Hematopoietic multipotent progenitor cell treated with erythropoietin and hydrocortisone succinate and interleukin-3 and kit ligand, for 15 days (in vitro differentiated cells): ENCODE data around the gene RTN4RL1.

ENCODE experiments used
- DNase-seq: peaks from one replicate; pipeline ENCODE4 v3.0.0-alpha.2; 2015; ENCODE audit warnings: low spot score

Gene RTN4RL1

DNA sequence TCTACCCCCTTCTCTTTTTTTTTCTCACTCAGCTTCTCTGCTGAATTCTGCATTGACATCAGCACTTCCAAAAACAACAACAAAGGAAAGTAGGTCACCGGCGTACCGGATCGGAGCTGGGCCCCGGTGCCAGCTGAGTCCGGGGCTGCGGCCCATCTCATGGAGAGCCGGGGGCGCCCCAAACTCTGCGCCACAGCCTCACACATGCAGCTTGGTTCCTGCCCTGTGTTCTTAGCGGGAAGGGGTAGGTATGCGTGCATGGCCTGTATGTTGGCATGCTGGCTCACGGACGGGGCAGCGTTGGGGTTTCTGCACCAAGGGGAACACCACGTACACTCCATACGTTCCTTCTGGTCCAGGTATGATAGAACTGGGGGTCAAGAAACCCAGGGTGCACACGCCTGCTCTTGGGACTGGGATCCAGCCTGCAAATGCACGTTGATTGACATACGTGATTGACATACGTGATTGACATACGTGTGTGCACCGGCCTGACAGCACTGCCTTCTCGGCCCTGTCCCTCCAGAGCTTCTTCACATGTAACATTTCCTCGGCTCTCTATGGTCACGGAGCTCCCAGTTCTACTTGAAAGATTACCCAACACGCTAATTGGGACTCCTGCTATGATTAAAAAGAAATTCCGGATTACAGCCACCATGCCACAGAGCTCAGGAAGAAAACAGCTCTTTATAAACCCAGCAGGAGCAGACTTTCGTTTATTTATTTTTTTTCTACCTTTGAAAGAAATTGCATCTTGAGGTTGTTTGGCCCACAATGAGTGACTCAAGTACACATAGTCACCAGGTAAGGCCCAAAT is 106.6 kb downstream of the RTN4RL1 start:
- no peak for DNase-seq

DNA sequence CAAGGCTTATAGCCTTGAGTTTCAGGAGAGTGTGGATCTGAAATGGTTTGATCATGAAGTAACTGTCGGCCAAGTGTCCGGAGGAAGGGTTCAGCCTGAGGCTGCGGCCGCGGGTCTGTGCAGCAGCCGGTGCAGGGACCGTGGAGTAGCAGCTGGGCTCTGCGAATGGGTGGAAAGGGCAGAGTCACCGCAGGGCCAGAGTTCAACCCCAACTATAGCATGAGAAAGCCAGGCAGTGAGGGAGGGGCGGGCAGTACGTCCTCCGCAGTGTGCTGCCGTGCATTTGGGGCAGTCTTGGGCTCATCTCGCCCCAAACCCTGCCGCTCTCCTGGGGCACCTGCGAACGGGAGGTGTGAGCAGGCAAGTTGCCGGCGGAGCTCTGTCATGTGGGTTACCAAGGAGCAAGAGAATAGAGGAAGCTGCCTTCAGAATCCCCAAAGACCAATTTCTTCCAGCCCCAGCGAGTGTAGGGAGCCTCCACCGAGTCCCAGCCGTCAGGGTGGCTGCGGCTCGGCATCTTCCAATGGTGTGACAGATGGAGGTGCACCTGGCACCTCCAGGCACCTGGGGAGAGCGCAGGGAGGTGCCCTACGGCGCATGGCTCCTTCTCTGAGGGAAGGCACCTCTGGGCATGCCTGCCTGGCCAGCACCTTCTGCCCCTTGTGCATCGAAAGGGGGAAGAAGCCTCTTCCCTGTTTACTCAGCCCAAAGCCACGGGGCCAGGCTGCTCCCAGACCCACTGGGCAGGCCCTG is 108.0 kb downstream of the RTN4RL1 start:
- no peak for DNase-seq

GRCh38 chr17:1916316-1916715 is 108.8 kb downstream of the RTN4RL1 start:
- no peak for DNase-seq

DNA sequence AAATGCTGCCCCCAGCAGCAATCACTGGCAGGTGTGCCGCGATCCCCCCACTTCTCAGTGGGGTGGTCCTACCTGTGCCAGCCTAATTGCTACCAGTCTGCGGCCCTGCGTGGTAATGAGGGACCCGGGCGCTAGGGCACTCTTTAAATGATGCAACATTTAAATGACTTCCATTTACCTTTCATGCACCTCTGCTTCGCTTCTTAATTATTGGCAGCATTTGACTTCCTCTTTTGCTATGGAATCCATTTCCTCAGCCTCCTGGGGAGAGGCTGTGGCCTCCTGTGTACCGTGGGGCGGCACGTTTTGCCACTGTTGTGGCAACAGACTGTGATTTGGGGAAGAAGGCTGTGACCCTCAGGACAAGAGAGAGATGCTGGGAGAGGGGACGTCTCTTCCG is 109.2 kb downstream of the RTN4RL1 start:
- DNase-seq, result no peak

DNA sequence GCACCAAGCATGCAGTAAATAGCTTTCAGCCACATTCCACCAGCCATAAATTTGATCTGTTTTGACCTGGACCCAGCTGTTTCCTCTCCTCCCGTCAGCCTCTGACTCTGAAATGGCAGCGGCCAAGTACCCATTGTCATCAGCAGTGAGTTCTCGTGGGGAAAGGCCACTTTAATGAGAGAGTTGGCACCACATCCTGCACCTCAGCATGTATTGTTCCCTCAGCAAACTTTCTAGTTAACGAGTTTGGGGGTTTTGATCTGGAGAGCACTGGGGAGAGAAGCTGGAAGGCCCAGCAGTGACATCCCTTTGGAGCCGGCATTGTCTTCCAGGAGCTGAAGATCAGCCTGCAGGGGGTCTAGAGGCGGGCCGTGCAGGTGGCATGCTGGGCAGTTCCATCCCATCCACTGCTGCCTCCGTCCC is 110.5 kb downstream of the RTN4RL1 start:
- DNase-seq, result no peak

- no peak for DNase-seq
Measured at GRCh38 chr17:1913702-1914101, 111.4 kb downstream of the RTN4RL1 start.

GRCh38 chr17:1912146-1912545 is 113.0 kb downstream of the RTN4RL1 start:
- DNase-seq, result no peak

GRCh38 chr17:1909985-1910384 is 115.1 kb downstream of the RTN4RL1 start:
- no peak for DNase-seq

GRCh38 chr17:1908699-1909309 is 116.3 kb downstream of the RTN4RL1 start:
- DNase-seq, result no peak

DNA sequence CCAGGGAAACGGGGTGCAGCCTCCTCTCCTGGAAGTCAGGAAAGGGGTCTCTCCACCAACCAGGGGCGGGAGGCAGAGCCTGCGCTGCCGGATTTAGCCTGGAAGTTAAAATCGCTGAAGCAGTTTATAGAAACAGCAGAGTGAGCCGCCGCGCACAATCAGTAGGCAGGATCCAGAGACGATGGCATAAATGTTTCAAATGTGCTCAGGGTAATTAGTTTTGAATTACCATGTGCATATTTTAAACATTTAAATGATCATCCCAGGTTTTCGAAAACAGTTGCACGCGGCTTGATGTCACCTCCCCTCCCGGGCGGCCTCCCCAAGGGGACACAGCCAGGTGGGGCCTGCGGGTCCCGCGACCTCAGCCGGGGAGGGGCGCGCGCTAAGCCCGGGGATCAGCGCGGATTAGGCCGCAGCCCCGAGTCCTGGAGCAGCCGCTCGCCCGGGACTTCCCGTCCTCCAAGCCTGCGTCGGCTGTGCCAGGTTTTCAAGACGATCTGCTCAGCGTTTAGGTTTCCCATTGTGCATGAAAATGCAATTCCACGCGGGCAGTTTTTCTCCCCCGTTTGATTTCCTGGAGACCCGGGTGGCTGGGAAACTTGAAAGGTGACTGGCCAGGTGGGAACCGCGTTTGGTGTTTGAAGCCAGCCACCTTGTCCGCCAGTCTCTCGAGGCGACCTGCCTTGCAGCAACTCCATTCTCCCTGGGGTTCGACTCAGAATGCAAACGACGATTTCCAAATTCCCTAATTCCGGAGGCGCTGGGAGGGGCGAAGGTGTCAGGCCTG is 117.0 kb downstream of the RTN4RL1 start:
- DNase-seq, result no peak

- DNase-seq, result no peak
Measured at GRCh38 chr17:1907216-1907631, 117.9 kb downstream of the RTN4RL1 start.

DNA sequence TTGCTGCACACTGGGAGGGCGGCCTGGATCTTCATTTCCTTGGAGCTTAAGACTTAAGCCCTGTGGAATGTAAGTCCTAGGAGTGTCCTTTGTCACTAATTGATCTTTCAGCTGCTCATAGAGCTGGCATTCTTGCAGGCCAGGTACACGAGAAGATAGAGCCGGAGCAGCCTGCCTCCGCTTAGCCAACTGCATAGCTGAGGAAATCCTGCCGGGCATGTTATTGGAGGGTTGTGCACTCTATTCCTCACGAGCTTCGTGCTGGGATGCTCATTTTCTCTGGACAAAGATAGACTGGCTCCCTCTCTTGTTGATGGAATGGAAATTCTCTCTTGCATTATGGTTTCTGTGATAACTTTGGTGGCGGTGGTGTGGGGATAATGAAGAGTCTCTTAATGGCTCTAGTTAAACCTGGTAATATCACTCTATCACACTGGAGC is 118.5 kb downstream of the RTN4RL1 start:
- DNase-seq, result no peak

- no peak for DNase-seq
Measured at GRCh38 chr17:1905190-1905913, 119.8 kb downstream of the RTN4RL1 start.

GRCh38 chr17:1904273-1905182 is 120.6 kb downstream of the RTN4RL1 start:
- DNase-seq, result no peak

- no peak for DNase-seq
Measured at GRCh38 chr17:1899403-1900000, 125.6 kb downstream of the RTN4RL1 start.

DNA sequence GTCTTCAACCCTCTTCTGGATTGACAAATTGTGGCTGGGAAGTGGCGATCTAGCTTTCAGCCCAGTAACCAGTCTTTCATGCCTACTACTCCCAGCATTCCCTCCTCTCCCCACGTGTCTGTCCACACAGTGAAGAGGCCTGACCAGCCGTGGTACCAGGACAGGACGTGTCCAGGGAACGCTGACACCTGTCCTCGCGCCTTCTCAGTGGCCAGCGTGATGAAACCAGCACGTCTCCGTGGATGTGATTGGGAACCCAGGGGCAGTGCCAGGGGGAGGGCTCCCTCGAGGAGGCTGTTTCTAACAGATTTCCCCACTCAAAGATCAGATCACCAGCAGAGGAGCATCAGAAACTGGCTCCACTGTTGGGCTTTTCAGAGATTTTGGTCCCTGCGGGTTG is 126.3 kb downstream of the RTN4RL1 start:
- DNase-seq, result no peak

- no peak for DNase-seq
Measured at GRCh38 chr17:1898332-1898731, 126.8 kb downstream of the RTN4RL1 start.

- no peak for DNase-seq
Measured at GRCh38 chr17:1897105-1897656, 128.0 kb downstream of the RTN4RL1 start.

DNA sequence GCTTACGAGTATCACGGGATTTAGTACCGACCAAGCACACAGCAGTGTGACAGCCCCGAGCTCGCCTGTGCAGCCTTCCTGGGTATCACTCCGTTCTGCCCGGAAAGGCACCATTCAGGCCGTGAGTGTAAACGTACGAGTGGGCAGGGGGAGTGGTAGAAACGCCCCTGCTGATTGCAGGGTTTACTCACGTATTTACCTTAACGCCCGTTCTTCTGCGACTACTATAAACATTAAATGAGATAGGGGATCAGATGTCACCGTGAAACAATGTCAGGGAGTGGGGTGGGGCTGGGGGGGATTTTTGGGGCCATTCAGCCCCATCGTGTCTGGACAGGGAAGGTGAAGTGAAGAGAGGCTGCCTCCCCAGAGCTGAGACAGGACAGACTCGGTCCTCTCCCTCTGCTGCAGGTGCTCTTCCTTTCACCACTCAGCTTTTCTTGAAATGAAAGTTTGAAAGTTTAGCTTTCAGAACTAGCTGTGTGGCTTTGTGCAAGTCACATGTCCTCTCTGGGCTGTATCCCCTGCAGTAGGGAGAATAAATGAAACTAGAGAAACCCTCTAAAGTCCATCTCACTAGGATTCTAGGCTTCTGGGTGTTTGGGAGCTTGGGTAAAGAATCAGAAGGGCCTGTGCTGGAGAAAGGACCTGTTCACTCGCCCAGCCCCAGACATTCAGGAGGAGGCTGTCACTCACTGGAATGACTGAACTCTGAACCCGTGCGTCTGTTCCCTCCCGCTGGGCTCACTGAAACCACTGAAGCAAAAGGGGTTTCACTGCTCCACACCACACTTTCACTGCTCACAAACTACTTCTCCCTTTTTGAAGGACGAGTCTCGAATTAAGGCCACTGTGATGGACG is 128.7 kb downstream of the RTN4RL1 start:
- no peak for DNase-seq
